ENCODE data around the gene PLS1.
"Not testable (repeated sequence)": the region's sequence is repeated elsewhere in the genome, so short reads cannot be mapped to it uniquely, and the experiment has no call there.

Gene PLS1, protein sequence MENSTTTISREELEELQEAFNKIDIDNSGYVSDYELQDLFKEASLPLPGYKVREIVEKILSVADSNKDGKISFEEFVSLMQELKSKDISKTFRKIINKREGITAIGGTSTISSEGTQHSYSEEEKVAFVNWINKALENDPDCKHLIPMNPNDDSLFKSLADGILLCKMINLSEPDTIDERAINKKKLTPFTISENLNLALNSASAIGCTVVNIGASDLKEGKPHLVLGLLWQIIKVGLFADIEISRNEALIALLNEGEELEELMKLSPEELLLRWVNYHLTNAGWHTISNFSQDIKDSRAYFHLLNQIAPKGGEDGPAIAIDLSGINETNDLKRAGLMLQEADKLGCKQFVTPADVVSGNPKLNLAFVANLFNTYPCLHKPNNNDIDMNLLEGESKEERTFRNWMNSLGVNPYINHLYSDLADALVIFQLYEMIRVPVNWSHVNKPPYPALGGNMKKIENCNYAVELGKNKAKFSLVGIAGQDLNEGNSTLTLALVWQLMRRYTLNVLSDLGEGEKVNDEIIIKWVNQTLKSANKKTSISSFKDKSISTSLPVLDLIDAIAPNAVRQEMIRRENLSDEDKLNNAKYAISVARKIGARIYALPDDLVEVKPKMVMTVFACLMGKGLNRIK

DNA sequence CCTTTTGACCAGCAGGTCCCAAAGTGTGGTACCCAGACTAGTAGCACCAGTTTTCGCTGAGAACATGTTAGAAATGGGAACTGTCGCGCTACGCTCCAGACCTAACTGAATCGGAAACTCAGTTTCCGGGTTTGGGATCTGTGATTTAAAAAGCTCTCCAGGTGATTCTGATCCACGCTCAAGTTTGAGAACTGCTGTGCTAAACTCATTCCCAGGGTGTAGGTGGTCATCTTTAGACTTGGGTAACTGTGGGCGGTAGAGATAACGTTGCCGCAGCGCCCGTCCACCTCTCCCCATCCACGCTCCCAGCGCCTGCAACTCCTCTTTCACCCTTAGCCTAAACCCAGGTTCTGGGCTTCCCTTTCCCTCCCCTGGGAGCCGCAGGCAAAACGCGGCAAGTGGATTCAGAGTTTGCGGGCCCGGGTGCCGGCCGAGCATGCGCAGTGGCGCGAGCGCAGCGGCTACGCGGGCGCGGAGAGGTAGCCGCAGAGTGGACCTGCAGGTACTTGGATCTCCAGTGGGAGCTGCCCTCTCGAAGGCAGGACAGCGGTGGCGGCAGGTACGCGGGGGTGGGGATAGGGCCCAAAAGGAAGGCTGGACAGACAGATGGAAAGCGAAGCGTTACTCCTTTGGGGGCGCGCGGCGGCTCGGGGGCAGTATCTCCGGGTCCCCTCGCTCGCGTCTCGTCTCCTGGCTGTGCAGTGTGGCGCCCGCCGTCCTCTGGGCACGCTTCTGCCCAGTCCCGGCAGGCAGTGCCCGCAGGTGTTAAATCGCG, at the start of gene PLS1:
Gene PLS1, plus strand, starts transcription at position 443 of the 775 bp plus-strand sequence. CDS start 67,845 bp downstream, outside the sequence.
- DNase-seq: peak; percentile 90

DNA sequence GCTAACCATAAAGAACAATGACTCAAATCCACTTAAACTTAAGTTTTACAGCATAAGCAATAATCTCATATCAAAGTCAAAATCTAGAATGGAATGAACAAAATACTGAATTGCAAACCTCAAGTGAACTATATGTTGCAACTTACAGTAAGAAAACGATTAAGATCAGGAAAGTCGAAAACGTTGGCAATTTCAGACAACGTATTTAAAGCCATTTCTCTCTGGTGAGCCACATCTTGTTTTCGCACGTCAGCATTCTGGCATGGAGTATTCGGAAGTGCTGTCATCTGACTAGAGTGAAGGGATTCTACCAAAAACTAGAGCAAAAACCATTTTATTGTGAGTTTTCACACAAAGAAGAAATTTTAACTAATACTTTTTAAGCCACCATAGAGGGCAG, 46.2 kb upstream of the PLS1 start:
- DNase-seq: no peak

DNA sequence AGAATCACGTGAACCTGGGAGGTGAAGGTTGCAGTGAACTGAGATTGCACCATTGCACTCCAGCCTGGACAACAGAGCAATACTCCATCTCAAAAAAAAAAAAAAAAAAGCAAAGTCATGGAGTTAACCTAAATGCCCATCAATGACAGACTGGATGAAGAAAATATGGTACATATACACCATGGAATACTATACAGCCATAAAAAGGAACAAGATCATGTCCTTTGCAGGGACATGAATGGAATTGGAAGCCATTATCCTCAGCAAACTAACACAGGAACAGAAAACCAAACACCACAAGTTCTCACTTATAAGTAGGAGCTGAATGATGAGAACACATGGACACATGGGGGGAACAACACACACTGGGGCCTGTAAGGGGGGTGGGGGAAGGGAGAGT, 43.6 kb upstream of the PLS1 start:
- not testable (repeated sequence) for DNase-seq

DNA sequence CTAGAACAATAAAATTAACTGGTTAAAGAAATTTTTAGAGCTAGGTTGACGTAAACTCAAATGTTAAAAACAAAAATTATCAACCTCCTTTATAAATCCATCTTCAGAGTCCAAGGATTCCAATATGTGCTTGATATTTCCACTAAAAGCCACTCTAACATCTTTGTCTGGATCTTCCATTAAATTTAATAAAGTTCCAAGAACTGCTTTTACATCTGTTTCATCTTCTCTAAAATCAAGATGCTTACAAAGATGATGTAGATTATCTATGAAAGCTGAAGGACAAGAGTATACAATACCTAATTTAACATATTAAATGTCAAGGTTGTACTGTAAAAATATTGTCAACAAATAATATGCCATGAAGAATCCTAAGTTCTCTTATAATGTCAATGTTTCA, 42.5 kb upstream of the PLS1 start:
- no peak for DNase-seq

DNA sequence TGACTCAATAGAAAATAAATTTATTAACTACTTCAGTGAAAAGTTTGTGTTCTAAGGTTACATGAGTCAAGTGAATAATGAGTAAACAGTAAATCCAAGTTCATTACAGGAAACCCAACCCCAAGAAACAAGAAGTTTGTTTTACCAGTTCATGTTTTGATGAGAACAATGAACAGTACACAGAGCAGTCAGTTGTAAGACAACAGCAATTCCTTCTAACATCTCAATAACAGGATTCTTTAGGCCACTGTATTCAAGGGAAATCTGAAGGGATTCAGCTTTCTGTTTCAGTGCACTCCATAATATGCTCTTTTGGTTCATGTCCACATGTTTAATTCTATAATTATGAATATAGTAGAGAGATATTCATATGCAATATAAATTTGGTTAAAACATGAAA, 36.1 kb upstream of the PLS1 start:
- no peak for DNase-seq

DNA sequence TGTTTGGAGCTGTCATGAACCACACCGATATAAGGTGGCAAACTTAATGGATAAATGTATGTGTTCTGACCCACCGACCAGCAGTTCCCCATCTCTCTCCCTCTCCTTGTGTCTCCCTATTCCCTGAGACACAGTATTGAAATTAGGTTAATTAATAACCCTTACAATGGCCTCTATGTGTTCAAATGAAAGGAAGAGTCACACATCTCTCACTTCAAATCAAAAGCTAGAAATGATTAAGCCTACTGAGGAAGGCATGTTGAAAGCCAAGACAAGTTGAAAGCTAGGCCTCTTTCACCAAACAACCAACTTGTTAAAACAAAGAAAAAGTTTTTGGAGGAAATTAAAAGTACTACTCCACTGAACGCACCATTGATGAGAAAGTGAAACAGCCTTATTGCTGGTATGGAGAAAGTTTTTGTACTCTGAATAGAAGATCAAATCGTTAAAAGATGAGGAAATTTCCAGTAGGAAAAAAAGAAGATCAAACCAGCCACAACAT, 32.6 kb upstream of the PLS1 start:
- no peak for DNase-seq

DNA sequence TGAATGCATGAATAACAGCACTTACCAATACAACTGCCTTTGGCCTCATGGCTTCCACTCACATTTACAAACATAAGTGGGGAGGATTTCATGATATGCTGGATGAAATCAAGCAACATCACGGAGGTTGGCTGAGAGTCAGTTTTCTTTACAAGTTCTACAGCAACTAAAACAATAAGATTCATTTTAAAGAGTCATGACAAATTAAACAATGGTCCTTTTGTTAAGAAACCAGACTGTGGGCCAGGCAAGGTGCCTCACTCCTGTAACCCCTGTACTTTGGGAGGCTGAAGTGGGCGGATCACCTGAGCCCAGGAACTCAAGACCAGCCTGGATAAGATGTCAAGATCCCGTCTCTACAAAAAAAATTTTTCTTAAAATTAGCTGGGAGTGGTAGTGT, 30.1 kb upstream of the PLS1 start:
- DNase-seq: no peak

DNA sequence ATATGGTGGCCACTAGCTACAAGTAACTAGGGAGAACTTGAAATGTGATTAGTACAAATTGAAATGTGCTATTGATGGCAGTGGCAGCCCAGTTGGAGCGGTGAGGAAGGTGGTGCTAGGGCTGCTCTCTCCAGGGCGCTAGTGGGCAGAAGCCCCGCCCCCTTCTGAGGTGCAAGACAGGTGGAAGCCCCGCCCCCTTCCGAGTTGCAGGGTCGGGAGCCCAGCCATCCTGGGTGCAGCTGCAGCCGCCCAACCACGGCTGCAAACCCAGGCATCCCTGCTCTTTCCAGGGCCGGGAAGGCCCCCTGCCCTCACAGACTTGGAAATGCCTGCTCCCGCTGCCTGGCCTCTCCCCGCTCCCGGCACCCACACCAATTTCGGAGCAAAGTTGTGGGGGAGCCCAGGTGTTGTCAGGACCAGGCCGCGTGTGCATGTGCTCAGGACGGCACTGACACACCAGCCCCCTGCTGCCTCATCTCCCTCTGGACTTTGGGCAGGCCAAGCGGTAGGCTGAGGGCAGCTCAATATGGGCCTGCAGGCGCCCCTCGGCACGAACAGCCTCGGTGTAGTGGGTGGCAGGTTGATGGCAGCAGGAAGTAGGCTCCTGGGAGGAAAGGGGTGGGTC, 27.7 kb upstream of the PLS1 start:
- DNase-seq: no peak

DNA sequence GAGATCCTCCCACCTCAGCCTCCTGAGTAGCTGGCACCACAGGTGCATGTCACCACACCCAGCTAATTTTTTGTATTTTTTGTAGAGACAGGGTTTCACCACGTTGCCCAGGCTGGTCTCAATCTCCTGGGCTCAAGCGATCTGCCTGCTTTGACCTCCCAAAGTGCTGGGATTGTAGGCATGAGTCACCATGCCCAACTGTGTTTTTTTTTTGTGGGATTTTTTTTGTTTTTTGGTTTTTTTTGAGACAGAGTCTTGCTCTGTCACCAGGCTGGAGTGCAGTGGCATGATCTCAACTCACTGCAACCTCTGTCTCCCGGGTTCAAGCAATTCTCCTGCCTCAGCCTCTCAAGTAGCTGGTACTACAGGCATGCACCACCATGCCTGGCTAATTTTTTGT, 26.8 kb upstream of the PLS1 start:
- not testable (repeated sequence) for DNase-seq

DNA sequence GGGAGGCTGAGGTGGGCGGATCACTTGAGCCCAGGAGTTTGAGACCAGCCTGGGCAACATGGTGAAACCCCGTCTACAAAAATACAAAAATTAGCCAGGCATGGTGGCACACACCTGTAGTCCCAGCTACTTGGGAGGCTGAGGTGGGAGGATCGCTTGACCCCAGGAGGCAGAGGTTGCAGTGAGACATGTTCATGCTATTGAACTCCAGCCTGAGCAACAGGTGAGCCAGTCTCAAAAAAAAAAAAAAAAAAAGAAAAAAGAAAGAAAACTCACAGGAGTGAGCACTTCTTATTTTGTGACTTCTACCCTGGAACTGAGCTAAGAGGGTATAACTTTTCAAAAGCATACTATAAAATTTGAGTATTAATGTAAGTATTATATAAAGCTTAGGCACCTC, 22.0 kb upstream of the PLS1 start:
- DNase-seq: not testable (repeated sequence)

DNA sequence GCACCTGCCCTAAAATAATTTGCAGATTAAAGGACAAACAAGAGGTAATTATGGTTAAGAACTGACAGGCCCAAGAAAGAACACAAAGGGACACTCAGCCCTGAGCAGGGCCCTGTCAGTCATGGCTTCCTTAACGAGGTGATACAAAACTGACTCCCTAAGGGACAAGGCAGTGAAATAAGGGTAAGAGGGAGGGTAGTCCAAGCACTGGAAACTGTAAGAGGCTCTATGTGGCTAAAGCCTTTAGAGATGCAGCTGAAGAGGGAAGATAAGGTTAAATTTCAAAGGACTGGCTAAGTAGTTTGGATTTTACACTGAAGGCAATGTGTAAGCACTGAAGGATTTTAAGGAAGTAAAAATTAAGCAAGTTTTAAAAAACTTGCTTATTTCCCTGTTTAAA, 21.5 kb upstream of the PLS1 start:
- DNase-seq: no peak

DNA sequence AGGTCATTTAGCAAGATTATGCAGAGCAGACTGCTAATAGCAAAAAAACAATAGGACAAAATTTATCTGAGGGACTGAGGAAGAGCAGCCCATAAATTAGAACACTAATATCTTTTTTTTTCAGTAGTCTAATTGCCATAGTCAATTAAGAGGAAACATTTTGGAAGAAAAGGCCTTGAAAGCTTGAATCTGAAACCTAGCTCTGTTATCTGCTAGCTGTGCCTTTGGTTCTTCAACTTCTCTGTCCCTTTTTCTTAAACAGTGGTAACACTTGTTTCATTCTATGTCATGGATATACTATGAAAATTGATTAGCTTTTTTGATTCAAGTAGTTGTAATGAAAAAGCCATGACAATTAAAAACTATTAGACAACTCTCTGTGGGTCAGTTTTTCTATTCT, 19.4 kb upstream of the PLS1 start:
- no peak for DNase-seq

DNA sequence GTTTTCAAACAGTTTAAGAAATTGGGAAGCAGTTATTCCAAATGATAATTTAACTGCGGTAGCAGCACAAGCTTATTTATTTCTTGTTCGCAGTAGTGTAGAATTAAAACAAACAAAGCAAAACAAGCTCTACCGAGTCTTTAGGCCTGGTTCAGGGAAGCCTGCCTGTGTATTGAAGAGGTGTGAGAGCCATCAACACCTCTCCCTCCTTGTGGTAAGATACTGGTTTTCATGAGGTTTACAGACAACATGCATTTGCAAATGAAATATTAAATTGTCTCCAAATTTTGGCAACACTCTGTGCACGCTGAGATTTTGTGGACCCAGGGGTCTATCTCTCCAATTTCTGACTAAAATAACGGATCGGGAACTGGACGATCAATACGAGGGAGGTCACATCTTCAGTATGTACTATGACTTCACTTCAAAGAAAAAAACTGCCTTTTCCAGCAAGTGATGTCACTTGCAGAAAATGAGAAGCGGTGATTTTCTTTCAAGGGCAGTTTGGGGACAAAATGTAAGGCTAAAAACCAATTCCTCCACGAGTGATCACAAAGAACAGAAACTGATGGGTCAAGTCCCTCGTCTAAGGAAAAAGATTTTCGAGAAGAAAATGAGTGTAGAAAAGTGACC, 18.4 kb upstream of the PLS1 start:
- peak; percentile 21 for DNase-seq

DNA sequence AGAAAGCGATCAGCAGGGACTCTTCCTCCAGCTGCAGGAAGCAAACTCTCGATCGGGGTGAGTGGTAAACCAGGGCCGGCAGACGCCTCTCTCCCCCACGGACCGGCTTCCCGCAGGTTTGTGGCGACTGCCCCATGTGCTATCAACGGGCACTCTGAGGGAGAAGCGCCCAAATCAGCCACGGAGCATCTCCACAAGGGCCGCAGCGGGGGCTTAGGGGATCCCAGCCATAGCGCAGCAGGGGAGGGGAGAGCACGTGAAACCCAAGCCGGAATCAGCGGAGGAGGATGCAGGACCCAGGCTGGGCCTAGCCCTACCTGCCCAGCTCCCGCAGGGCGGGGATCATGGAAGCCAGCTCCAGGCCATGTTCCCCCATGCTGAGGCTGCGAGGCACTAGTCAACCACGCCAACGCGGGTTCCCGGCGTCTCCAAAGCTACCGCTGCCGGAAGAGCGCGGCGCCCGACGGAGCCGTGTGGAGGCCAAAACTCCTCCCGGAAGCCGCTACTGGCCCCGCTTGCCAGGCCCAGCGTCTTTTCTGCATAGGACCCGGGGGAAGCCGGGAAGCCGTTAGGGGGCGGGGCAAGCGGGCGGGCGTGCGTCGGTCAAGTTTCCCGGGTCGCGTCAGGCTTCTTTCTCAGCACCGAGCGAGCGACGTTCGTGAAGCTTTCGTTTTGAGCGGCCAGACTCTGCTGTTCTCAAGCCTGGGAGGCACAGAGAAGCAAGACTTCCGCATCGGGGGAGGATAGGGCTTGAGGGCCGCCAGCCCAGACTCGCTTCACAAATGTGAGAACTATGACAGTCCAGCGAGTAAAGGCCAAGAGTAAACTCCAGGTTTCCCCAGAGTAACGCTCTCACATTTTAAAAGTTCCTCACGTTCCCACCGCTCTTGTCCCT, 17.6 kb upstream of the PLS1 start, which contains the start of gene ATR:
Gene ATR, minus strand, starts transcription at position 405 of the 895 bp plus-strand sequence. Its CDS starts 29 bp downstream, at position 376.
- DNase-seq: peak; percentile 96

DNA sequence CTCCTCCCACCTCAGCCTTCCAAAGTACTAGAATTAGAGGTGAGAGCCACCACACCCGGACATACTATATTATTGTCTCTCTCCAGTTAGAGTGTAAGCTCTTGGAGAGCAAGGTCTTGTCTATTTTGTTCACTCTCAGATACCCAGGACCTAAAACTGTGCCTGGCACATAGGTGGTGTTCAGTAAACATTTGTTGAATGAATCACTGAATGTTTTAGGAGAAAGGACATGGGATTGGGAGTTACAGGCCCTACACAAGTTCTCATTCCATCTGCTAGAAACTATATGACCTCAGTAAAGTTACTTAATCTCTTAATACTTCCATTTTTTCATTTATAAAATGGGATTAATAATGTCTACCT, 16.2 kb upstream of the PLS1 start:
- no peak for DNase-seq

DNA sequence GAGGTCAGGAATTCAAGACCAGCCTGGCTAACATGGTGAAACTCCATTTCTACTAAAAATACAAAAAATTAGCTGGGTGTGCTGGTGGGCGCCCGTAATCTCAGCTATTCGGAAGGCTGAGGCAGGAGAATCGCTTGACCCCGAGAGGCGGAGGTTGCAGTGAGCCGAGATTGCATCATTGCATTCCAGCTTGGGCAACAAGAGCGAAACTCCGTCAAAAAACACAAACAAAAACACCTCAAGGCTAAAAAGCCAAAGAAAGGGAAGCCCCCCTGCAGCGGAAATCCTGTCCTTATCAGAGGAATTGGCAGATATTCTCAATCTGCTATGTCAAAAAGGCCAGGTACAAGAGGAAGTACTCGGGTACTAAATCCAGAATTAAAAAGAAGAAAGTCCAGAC, 15.1 kb upstream of the PLS1 start:
- DNase-seq: not testable (repeated sequence)

DNA sequence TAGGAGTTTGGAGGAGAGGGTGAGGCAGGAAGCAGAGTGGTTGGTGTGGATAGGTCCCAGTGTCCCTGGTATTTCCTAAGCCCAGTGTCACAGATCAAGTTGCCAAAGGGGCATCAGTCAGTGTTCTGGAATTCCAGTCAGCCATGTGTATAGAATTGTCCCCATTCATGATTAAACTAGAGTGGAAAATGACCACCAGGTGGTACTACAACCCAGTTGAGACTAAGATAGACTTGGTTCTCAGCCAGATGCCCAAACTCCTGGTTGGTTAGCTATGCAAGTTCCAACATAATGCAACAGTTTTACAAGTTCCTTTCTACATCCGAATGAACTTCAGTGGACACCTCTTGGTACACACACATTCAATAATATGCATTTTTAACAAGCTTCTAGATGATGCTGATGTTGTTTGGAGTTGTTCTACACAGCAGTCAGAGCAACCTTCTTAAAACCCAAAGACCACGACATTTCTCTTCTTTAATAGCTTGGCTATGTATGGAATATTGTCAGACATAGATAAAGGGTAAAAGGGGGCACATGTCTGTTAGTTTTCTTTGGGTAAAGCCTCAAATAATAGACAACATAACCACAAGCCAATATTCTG, 9.3 kb upstream of the PLS1 start:
- peak; percentile 59 for DNase-seq

DNA sequence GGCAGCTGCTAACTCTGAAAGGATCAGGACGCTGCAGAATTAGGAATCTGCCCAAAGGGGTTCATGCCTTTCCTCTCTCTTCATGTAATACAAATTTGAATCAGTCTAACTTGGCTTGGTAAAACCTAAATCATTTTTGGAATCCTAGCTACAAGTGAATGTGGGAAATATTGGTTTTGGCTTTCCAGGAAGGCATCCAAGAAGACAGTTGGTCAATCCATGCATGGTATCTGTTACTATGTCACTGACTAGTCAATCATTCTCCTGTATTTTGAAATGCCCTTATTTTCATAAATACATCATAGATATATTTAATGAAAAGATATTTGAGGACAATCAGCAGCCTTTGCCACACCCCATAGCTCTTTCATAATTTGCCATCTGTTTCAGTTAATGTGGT, 7.5 kb upstream of the PLS1 start:
- DNase-seq: no peak

DNA sequence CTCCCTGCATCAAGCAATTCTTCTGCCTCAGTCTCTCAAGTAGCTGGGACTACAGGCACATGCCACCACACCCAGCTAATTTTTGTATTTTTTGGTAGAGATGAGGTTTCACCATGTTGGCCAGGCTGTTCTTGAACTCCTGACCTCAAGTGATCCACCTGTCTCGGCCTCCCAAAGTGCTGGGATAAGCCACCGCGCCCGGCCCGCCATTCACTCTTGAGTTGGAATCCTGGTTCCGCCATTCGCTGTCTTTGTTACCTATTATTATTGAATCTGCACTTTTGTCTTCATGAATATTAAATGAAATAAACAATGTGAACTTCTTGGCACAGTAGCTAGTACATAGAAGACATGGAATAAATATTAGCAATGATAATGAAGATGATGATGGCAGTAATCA, 3.9 kb upstream of the PLS1 start:
- DNase-seq: not testable (repeated sequence)

DNA sequence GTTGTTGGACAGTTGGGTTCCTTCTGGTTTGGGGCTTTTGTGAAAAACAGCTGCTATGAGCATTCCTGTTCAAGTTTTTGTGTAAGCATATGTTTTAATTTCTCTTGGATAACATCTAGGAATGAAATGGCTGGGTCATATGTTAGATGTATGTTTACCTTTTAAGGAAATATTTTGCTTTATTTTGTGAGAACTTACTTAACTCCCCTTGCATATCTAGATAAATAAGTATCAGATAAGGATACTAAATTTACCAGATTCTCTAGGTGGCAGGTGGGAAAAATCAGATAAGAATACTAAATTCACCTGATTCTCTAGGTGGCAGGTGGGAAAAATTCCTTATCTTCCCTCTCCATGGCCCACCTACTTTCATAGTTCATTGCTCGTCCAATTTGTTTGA, 1.1 kb upstream of the PLS1 start:
- no peak for DNase-seq

DNA sequence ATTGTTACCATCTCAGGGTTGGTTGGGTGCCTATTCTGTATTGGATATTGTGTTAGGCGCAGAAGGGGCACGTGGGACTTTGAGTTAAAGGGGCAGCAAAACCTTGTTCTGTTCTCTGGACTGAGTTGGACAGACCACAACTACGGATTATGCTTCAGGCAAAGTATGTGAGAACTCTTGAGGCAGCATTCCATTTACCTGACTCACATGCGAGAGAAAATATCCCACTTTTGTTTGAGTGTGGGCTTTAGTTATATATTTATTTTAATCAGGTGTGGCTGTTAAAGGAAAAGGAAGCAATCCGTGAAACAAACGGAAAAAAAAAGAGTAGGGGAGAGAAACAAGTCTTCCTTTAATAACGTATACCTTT, 627 bp upstream of the PLS1 start:
- no peak for DNase-seq
